GM12873 (cell line): ENCODE measurements around the gene INTS11.
A peak's percentile ranks its signal among the peaks of the same experiment; 100 is the strongest.

Experiments
- CTCF ChIP-seq: IDR thresholded peaks from 2 replicates; pipeline ENCODE4 v1.5.1; 2012; ENCODE audit warnings: low read depth, mild to moderate bottlenecking, moderate library complexity, low read length, control low read depth; ENCODE audit not compliant: insufficient read depth; ENCODE audit errors: missing control alignments

Gene INTS11

GRCh38 chr1:1294250-1294890 lies 30.1 kb downstream of the INTS11 start:
- TF ChIP-seq CTCF: no peak

- no peak for TF ChIP-seq CTCF
Measured at GRCh38 chr1:1293263-1294249, 30.9 kb downstream of the INTS11 start.

- no peak for TF ChIP-seq CTCF
Measured at GRCh38 chr1:1292851-1293250, 31.6 kb downstream of the INTS11 start.

GRCh38 chr1:1292442-1292779 lies 32.0 kb downstream of the INTS11 start:
- no peak for TF ChIP-seq CTCF

GRCh38 chr1:1291548-1292441 lies 32.7 kb downstream of the INTS11 start:
- TF ChIP-seq CTCF: peak; percentile 68

- TF ChIP-seq CTCF: no peak
Measured at GRCh38 chr1:1291023-1291528, 33.4 kb downstream of the INTS11 start.
